GM06990 (cell line): Measurements from ENCODE around the gene SUCLG1.

Experiments used
- DNase-seq: peaks from one replicate; pipeline ENCODE4 v3.0.0-alpha.2; 2011; ENCODE audit not compliant: insufficient read length; ENCODE audit errors: extremely low read depth
- H3K27me3 ChIP-seq: replicated peaks from 2 replicates; pipeline ENCODE4 v1.6.0; 2011; ENCODE audit warnings: low read length; ENCODE audit not compliant: control insufficient read depth, insufficient read depth
- H3K36me3 ChIP-seq: 2 replicates; pipeline ENCODE4 v1.5.1; 2011; ENCODE audit warnings: low read length; ENCODE audit not compliant: control insufficient read depth, insufficient read depth
- H3K4me3 ChIP-seq: replicated peaks from 2 replicates; pipeline ENCODE4 v1.5.1; 2011; ENCODE audit warnings: low read depth, mild to moderate bottlenecking, control low read depth, low read length
- CTCF ChIP-seq: IDR thresholded peaks from 2 replicates; pipeline ENCODE4 v1.5.1; 2011; ENCODE audit warnings: low read length, control low read depth, mild to moderate bottlenecking, inconsistent platforms; ENCODE audit not compliant: insufficient read depth, poor library complexity, severe bottlenecking

The SUCLG1 gene

GRCh38 chr2:84449055-84449454 is 10.0 kb downstream of the SUCLG1 start:
- H3K4me3 ChIP-seq = no peak overlapping the region
- no peaks in the 10 kb centered on the region for H3K27me3 ChIP-seq
- no peaks in the 10 kb centered on the region for H3K36me3 ChIP-seq
- TF ChIP-seq CTCF = no peak
- no peak for DNase-seq

- no peak for DNase-seq
- no peaks in the 10 kb centered on the region for H3K27me3 ChIP-seq
- TF ChIP-seq CTCF = no peak
- no peak overlapping the region for H3K4me3 ChIP-seq
- H3K36me3 ChIP-seq = peaks cover 12% of the 10 kb centered on the region
Observed at GRCh38 chr2:84443477-84443876, 15.6 kb downstream of the SUCLG1 start.

GRCh38 chr2:84442888-84443287 is 16.2 kb downstream of the SUCLG1 start:
- peaks cover 12% of the 10 kb centered on the region for H3K36me3 ChIP-seq

GRCh38 chr2:84441505-84441904 is 17.6 kb downstream of the SUCLG1 start:
- no peak for DNase-seq
- TF ChIP-seq CTCF = no peak
- H3K4me3 ChIP-seq = no peak overlapping the region
- peaks cover 12% of the 10 kb centered on the region for H3K36me3 ChIP-seq
- no peaks in the 10 kb centered on the region for H3K27me3 ChIP-seq

More at GRCh38 chr2:84442888-84443287, 16.2 kb downstream of the SUCLG1 start:
- DNase-seq = no peak
- no peak for TF ChIP-seq CTCF
- Histone ChIP-seq H3K4me3 (no peak overlapping the region), H3K27me3 (no peaks in the 10 kb centered on the region)

GRCh38 chr2:84441036-84441435 is 18.0 kb downstream of the SUCLG1 start:
- peaks cover 12% of the 10 kb centered on the region for H3K36me3 ChIP-seq
- TF ChIP-seq CTCF = no peak
- H3K4me3 ChIP-seq = no peak overlapping the region
- DNase-seq = no peak
- H3K27me3 ChIP-seq = no peaks in the 10 kb centered on the region

GRCh38 chr2:84435345-84436025 is 23.6 kb downstream of the SUCLG1 start:
- no peak for DNase-seq
- no peak overlapping the region for H3K4me3 ChIP-seq
- H3K36me3 ChIP-seq = peaks cover 11% of the 10 kb centered on the region
- no peaks in the 10 kb centered on the region for H3K27me3 ChIP-seq
- TF ChIP-seq CTCF = no peak
